Stimulated activated CD8-positive, alpha-beta memory T cell treated with anti-CD3 and anti-CD28 coated beads, Interleukin-12 subunit alpha, Interleukin-12 subunit beta, amount 100 ng/mL, for 4 hours (primary cell): Measurements from ENCODE around the gene RFX2.
"Not testable (repeated sequence)": the region's sequence is repeated elsewhere in the genome, so short reads cannot be mapped to it uniquely, and the experiment has no call there.

ENCODE experiments used
- DNase-seq: peaks from one replicate; pipeline ENCODE4 v3.0.0-alpha.2; 2020; ENCODE audit warnings: low read depth

Gene RFX2

GRCh38 chr19:6012426-6013170, 97.7 kb downstream of the RFX2 start:
- DNase-seq: no peak

GRCh38 chr19:6011794-6012193, 98.5 kb downstream of the RFX2 start:
- no peak for DNase-seq

- no peak for DNase-seq
Measured at GRCh38 chr19:6011206-6011605, 99.1 kb downstream of the RFX2 start.

- no peak for DNase-seq
Measured at GRCh38 chr19:6010107-6010506, 100.2 kb downstream of the RFX2 start.

- DNase-seq: no peak
Measured at GRCh38 chr19:6007866-6008265, 102.4 kb downstream of the RFX2 start.

- no peak for DNase-seq
Measured at GRCh38 chr19:6006896-6007295, 103.4 kb downstream of the RFX2 start.

GRCh38 chr19:6006070-6006446, 104.2 kb downstream of the RFX2 start:
- DNase-seq: not testable (repeated sequence)

- DNase-seq: no peak
Measured at GRCh38 chr19:6005321-6006069, 104.8 kb downstream of the RFX2 start.

- no peak for DNase-seq
Measured at GRCh38 chr19:6003976-6004375, 106.3 kb downstream of the RFX2 start.

- DNase-seq: no peak
Measured at GRCh38 chr19:6002591-6002990, 107.7 kb downstream of the RFX2 start.

GRCh38 chr19:6000228-6000847, 110.0 kb downstream of the RFX2 start:
- no peak for DNase-seq

- no peak for DNase-seq
Measured at GRCh38 chr19:5999693-6000092, 110.6 kb downstream of the RFX2 start.

- DNase-seq: no peak
Measured at GRCh38 chr19:5997371-5997770, 112.9 kb downstream of the RFX2 start.

GRCh38 chr19:5996623-5997320, 113.5 kb downstream of the RFX2 start:
- DNase-seq: no peak

GRCh38 chr19:5996102-5996501, 114.2 kb downstream of the RFX2 start:
- DNase-seq: no peak

- no peak for DNase-seq
Measured at GRCh38 chr19:5995606-5996005, 114.7 kb downstream of the RFX2 start.

GRCh38 chr19:5994405-5995165, 115.7 kb downstream of the RFX2 start:
- DNase-seq: no peak

GRCh38 chr19:5993648-5994358, 116.5 kb downstream of the RFX2 start:
- no peak for DNase-seq

GRCh38 chr19:5993201-5993600, 117.1 kb downstream of the RFX2 start:
- no peak for DNase-seq

GRCh38 chr19:5992756-5993155, 117.5 kb downstream of the RFX2 start:
- no peak for DNase-seq

- DNase-seq: no peak
Measured at GRCh38 chr19:5991244-5991838, 119.0 kb downstream of the RFX2 start.
